HG03108 (cell line): ENCODE measurements around the gene WFDC1.

Experiments used
- ATAC-seq: cut with Tn5 transposase; IDR thresholded peaks from one replicate; pipeline ENCODE4 v1.9.1; 2021; ENCODE audit warnings: moderate library complexity; ENCODE audit not compliant: unreplicated experiment

Gene WFDC1

GRCh38 chr16:84370723-84371552, 76.3 kb downstream of the WFDC1 start:
- no peak for ATAC-seq

- no peak for ATAC-seq
These were observed 76.8 kb downstream of the WFDC1 start for GRCh38 chr16:84371553-84371865.

DNA sequence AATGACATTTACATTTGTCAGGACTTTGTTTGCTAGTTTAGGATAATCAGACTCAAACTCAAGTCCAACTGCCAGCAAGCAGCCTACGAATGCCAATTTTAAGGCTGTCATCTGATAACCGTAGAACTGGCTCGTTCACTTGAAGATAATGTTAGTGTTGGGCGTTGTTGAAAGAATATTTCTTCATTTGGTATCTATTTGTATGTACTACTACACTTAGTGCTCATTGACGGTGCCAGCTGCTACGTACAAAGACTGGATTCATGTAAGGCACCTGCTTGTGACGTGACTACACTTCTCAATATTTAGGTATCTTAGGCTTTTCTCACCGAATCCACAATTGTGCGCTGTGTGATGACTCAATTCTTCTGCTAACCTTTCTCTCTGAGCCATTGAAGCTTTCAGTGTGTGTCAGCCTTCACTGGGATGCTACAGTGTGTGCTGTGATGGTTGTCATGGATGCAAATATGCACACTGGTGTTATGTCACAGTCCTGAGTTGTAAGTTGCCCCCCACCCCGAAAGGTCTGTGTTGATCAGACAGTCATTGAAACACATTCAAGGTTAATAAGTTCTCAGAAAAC, 79.3 kb downstream of the WFDC1 start:
- no peak for ATAC-seq

GRCh38 chr16:84378099-84378498, 83.4 kb downstream of the WFDC1 start:
- ATAC-seq = no peak

GRCh38 chr16:84378567-84378966, 83.9 kb downstream of the WFDC1 start:
- ATAC-seq = no peak

DNA sequence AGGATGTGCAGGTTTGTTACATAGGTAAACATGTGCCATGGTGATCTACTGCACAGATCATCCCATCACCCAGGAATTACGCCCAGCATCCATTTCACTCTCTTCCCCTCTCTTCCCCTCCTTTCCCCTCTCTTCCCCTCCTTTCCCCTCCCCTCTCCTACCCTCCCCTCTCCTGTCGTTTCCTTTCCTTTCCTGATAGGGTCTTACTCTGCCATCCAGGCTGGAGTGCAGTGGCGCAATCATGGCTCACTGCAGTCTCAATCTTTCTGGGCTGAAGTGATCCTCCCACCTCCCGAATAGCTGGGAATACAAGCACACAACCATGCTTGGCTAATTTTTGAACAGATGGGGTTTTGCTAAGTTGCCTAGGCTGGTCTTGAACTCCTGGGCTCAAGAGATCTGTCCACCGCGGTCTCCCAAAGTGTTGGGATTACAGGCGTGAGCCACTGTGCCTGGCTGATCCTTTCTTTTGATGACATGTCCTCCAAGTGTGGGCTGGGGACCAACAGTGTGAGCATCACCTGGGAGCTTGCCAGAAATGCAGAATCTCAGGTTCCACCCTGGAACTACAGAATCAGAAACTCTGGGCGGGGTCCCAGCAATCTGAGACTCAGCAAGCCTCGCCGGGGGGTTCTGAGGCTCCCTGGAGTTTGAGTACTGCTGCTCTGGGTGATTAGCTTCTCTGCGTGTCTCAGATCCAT, 84.5 kb downstream of the WFDC1 start:
- ATAC-seq = no peak
